ENCODE results near the gene ASB2.

The ASB2 gene

GRCh38 chr14:93911975-93912615 lies 64.3 kb downstream of the ASB2 start:
- 0 out of 2 replicates have a peak, but pooled peaks cover 4% of the 10 kb centered on the region for H3K27me3 ChIP-seq (ENCODE audit: control insufficient read depth, low read length)
- no peaks in the 10 kb centered on the region for H3K9me3 ChIP-seq (ENCODE audit: control insufficient read depth, insufficient read depth, low read length)
- no peak overlapping the region for H3K4me3 ChIP-seq (ENCODE audit: low read length)
- H3K79me2 ChIP-seq (ENCODE audit: control insufficient read depth, low read length) = no peaks in the 10 kb centered on the region
- no peaks in the 10 kb centered on the region for H3K9me2 ChIP-seq (replicated peaks; ENCODE audit: control insufficient read depth, low read length)
- H3F3A ChIP-seq (ENCODE audit: control insufficient read depth, insufficient read depth) = no peaks in the 10 kb centered on the region
- H3K36me3 ChIP-seq (ENCODE audit: control insufficient read depth, low read length) = no peaks in the 10 kb centered on the region
- no peak overlapping the region for H3K27ac ChIP-seq (ENCODE audit: low read depth, low read length)
- H4K20me1 ChIP-seq (ENCODE audit: control insufficient read depth, insufficient read depth, low read depth, low read length) = no peaks in the 10 kb centered on the region
- no peaks in the 10 kb centered on the region for H3K4me1 ChIP-seq (ENCODE audit: control insufficient read depth, low read length)
- no peak overlapping the region for H3K4me2 ChIP-seq (ENCODE audit: low read length)
- TF ChIP-seq EZH2phosphoT487 (IDR thresholded peaks at IDR 0.05; ENCODE audit: borderline replicate concordance, low read length) (no peak), CTCF (IDR thresholded peaks at IDR 0.05; ENCODE audit: low read depth, low read length, poor library complexity, severe bottlenecking) (no peak)

GRCh38 chr14:93909429-93910128 lies 66.8 kb downstream of the ASB2 start:
- no peaks in the 10 kb centered on the region for H3K36me3 ChIP-seq (ENCODE audit: control insufficient read depth, low read length)
- TF ChIP-seq CTCF (IDR thresholded peaks at IDR 0.05; ENCODE audit: low read depth, low read length, poor library complexity, severe bottlenecking) = no peak
- no peak for TF ChIP-seq EZH2phosphoT487 (IDR thresholded peaks at IDR 0.05; ENCODE audit: borderline replicate concordance, low read length)
- H4K20me1 ChIP-seq (ENCODE audit: control insufficient read depth, insufficient read depth, low read depth, low read length) = no peaks in the 10 kb centered on the region
- H3K4me3 ChIP-seq (ENCODE audit: low read length) = no peak overlapping the region
- H3K4me2 ChIP-seq (ENCODE audit: low read length) = no peak overlapping the region
- H3F3A ChIP-seq (ENCODE audit: control insufficient read depth, insufficient read depth) = no peaks in the 10 kb centered on the region
- no peaks in the 10 kb centered on the region for H3K9me2 ChIP-seq (replicated peaks; ENCODE audit: control insufficient read depth, low read length)
- H3K27ac ChIP-seq (ENCODE audit: low read depth, low read length) = no peak overlapping the region
- H3K27me3 ChIP-seq (ENCODE audit: control insufficient read depth, low read length) = peaks cover 4% of the 10 kb centered on the region; the same call in 1 of the 2 replicates
- no peaks in the 10 kb centered on the region for H3K9me3 ChIP-seq (ENCODE audit: control insufficient read depth, insufficient read depth, low read length)
- H3K4me1 ChIP-seq (ENCODE audit: control insufficient read depth, low read length) = peaks cover 3% of the 10 kb centered on the region
- no peaks in the 10 kb centered on the region for H3K79me2 ChIP-seq (ENCODE audit: control insufficient read depth, low read length)

- Histone ChIP-seq H3K4me3 (ENCODE audit: low read length) (no peak overlapping the region), H3K27ac (ENCODE audit: low read depth, low read length) (no peak overlapping the region), H3K4me2 (ENCODE audit: low read length) (no peak overlapping the region), H3K9me2 (replicated peaks; ENCODE audit: control insufficient read depth, low read length) (no peaks in the 10 kb centered on the region), H3K4me1 (ENCODE audit: control insufficient read depth, low read length) (peaks cover 3% of the 10 kb centered on the region), H3F3A (ENCODE audit: control insufficient read depth, insufficient read depth) (no peaks in the 10 kb centered on the region), H3K79me2 (ENCODE audit: control insufficient read depth, low read length) (no peaks in the 10 kb centered on the region), H3K36me3 (ENCODE audit: control insufficient read depth, low read length) (no peaks in the 10 kb centered on the region), H3K9me3 (ENCODE audit: control insufficient read depth, insufficient read depth, low read length) (no peaks in the 10 kb centered on the region), H3K27me3 (ENCODE audit: control insufficient read depth, low read length) (peaks cover 4% of the 10 kb centered on the region; the same call in 1 of the 2 replicates), H4K20me1 (ENCODE audit: control insufficient read depth, insufficient read depth, low read depth, low read length) (no peaks in the 10 kb centered on the region)
- no peak for TF ChIP-seq EZH2phosphoT487 (IDR thresholded peaks at IDR 0.05; ENCODE audit: borderline replicate concordance, low read length)
- TF ChIP-seq CTCF (IDR thresholded peaks at IDR 0.05; ENCODE audit: low read depth, low read length, poor library complexity, severe bottlenecking) = peak; percentile 85
Measured at GRCh38 chr14:93906341-93907329, 69.7 kb downstream of the ASB2 start.

Measured in DOHH2 (cell line).